IMR-90 (cell line): ENCODE results near the gene ZNF436. TPM values are rescaled to one million over a fixed set of nuclear protein-coding genes. Genes with fewer than 3 reads are reported as not detected.

Source experiments
- ATAC-seq: fragments of 200-7000 bp; cut with Tn5 transposase; 2 replicates; pipeline ENCODE4 v1.9.1; 2020; ENCODE audit warnings: low read depth, mild to moderate bottlenecking, moderate library complexity
- BruUV-seq: library from RNA; stranded (reverse); fragments of 400-500 nt; replicated peaks from 2 replicates; lab custom pipeline; 2021; lab: Mats Ljungman, UMichigan
- CTCF ChIA-PET: fragments of 300-600 bp; formaldehyde crosslinking; extraction: SDS; loops from one replicate; lab custom pipeline; 2021; ENCODE audit warnings: antibody characterized with exemption; lab: Yijun Ruan, JAX
- POLR2A ChIA-PET: fragments of 300-600 bp; sonication (Branson Sonifier 250); formaldehyde crosslinking; loops from one replicate; lab custom pipeline; 2022; ENCODE audit warnings: antibody characterized with exemption; ENCODE audit not compliant: unreplicated experiment; lab: Charles Lee
- DNase-seq: peaks from one replicate; pipeline ENCODE4 v3.0.0; 2013
- H2AFZ ChIP-seq: replicated peaks from 2 replicates; pipeline ENCODE3; 2013; ENCODE audit warnings: low read length, mild to moderate bottlenecking; ENCODE audit not compliant: poor library complexity
- H2AK5ac ChIP-seq: 2 replicates; pipeline ENCODE4 v1.6.1; 2013; ENCODE audit warnings: low read depth, low read length, inconsistent platforms
- H2AK9ac ChIP-seq: replicated peaks from 2 replicates; pipeline ENCODE3; 2013; ENCODE audit warnings: mild to moderate bottlenecking, low read depth, low read length, moderate library complexity; ENCODE audit not compliant: poor library complexity
- H2BK120ac ChIP-seq: 2 replicates; pipeline ENCODE4 v1.6.1; 2013; ENCODE audit warnings: low read depth, low read length, inconsistent platforms
- H2BK15ac ChIP-seq: 3 replicates; pipeline ENCODE4 v1.6.1; 2013; ENCODE audit warnings: low read depth, low read length, inconsistent platforms
- H2BK20ac ChIP-seq: 2 replicates; pipeline ENCODE4 v1.6.1; 2013; ENCODE audit warnings: low read depth, mild to moderate bottlenecking, inconsistent platforms, low read length, moderate library complexity
- H2BK5ac ChIP-seq: 2 replicates; pipeline ENCODE4 v1.6.1; 2013; ENCODE audit warnings: mild to moderate bottlenecking, low read depth, low read length, inconsistent platforms; ENCODE audit not compliant: poor library complexity, severe bottlenecking
- H3K14ac ChIP-seq: replicated peaks from 2 replicates; pipeline ENCODE4 v1.6.1; 2013; ENCODE audit warnings: low read depth, low read length, inconsistent platforms
- H3K18ac ChIP-seq: 2 replicates; pipeline ENCODE4 v1.6.1; 2013; ENCODE audit warnings: low read depth, low read length, control low read depth
- H3K23ac ChIP-seq: 2 replicates; pipeline ENCODE4 v1.6.1; 2013; ENCODE audit warnings: low read depth, low read length, inconsistent platforms
- H3K27ac ChIP-seq: 2 replicates; pipeline ENCODE4 v1.5.1; 2013; ENCODE audit warnings: mild to moderate bottlenecking, control low read depth, low read length; ENCODE audit not compliant: insufficient read depth
- H3K27me3 ChIP-seq: 2 replicates; pipeline ENCODE4 v1.6.1; 2013; ENCODE audit warnings: low read length; ENCODE audit not compliant: control insufficient read depth, insufficient read depth
- H3K36me3 ChIP-seq: 2 replicates; pipeline ENCODE4 v1.6.1; 2013; ENCODE audit warnings: low read length, mixed read lengths; ENCODE audit not compliant: control insufficient read depth, insufficient read depth
- H3K4ac ChIP-seq: 2 replicates; pipeline ENCODE4 v1.6.1; 2013; ENCODE audit warnings: low read depth, low read length, inconsistent platforms
- H3K4me1 ChIP-seq: 2 replicates; pipeline ENCODE4 v1.6.1; 2013; ENCODE audit warnings: low read length, mixed read lengths; ENCODE audit not compliant: control insufficient read depth, insufficient read depth
- H3K4me2 ChIP-seq: 2 replicates; pipeline ENCODE4 v1.6.1; 2013; ENCODE audit warnings: low read depth, mild to moderate bottlenecking, control low read depth, low read length, moderate library complexity
- H3K4me3 ChIP-seq: 2 replicates; pipeline ENCODE4 v1.5.1; 2013; ENCODE audit warnings: low read depth, mild to moderate bottlenecking, control low read depth, low read length, moderate library complexity; ENCODE audit not compliant: insufficient read depth
- H3K56ac ChIP-seq: 2 replicates; pipeline ENCODE4 v1.6.1; 2013; ENCODE audit warnings: low read length, inconsistent platforms; ENCODE audit not compliant: insufficient read depth; ENCODE audit errors: extremely low read depth
- H3K79me1 ChIP-seq, 2 experiments: 2 replicates each; pipeline ENCODE4 v1.6.1; 2013; ENCODE audit warnings: low read length in 2 of 2, inconsistent platforms in 1 of 2, low read depth in 1 of 2
- H3K9ac ChIP-seq: 2 replicates; pipeline ENCODE4 v1.6.1; 2013; ENCODE audit warnings: low read depth, low read length, control low read depth
- H3K9me1 ChIP-seq: 2 replicates; pipeline ENCODE4 v1.6.1; 2013; ENCODE audit warnings: low read length, inconsistent platforms; ENCODE audit not compliant: insufficient read depth
- H3K9me3 ChIP-seq: 2 replicates; pipeline ENCODE4 v1.6.1; 2013; ENCODE audit warnings: low read length; ENCODE audit not compliant: control insufficient read depth, insufficient read depth
- H4K20me1 ChIP-seq: 2 replicates; pipeline ENCODE4 v1.6.1; 2013; ENCODE audit warnings: low read length, inconsistent platforms; ENCODE audit not compliant: insufficient read depth
- H4K5ac ChIP-seq: 2 replicates; pipeline ENCODE4 v1.6.1; 2013; ENCODE audit warnings: mild to moderate bottlenecking, low read depth, low read length, control low read depth
- H4K8ac ChIP-seq, 2 experiments: 2 replicates each; pipeline ENCODE4 v1.6.1; 2013; ENCODE audit warnings: low read depth in 2 of 2, low read length in 2 of 2, control low read depth in 1 of 2, inconsistent platforms in 1 of 2
- H4K91ac ChIP-seq: 2 replicates; pipeline ENCODE4 v1.6.1; 2013; ENCODE audit warnings: low read depth, low read length, inconsistent platforms; ENCODE audit not compliant: insufficient read depth
- BHLHE40 ChIP-seq: fragments of 150-350 bp; IDR thresholded peaks from 2 replicates; pipeline ENCODE4 v1.6.1; 2016; ENCODE audit warnings: mild to moderate bottlenecking, low read depth, low read length
- CEBPB ChIP-seq: IDR thresholded peaks from 2 replicates; pipeline ENCODE4 v1.6.1; 2012; ENCODE audit warnings: low read depth, low read length, improper control_type of control experiment
- CHD1 ChIP-seq: IDR thresholded peaks from 2 replicates; pipeline ENCODE4 v1.6.1; 2012; ENCODE audit warnings: low read depth, low read length, improper control_type of control experiment
- CTCF ChIP-seq: conservative IDR thresholded peaks from 2 replicates; pipeline ENCODE4 v1.5.1; 2012; ENCODE audit warnings: mild to moderate bottlenecking, low read depth, low read length, improper control_type of control experiment
- MAZ ChIP-seq: IDR thresholded peaks from 2 replicates; pipeline ENCODE4 v1.6.1; 2012; ENCODE audit warnings: low read depth, mild to moderate bottlenecking, low read length, improper control_type of control experiment, moderate library complexity, borderline replicate concordance
- MXI1 ChIP-seq: IDR thresholded peaks from 2 replicates; pipeline ENCODE4 v1.6.1; 2012; ENCODE audit warnings: low read depth, mild to moderate bottlenecking, low read length, moderate library complexity, borderline replicate concordance
- NFE2L2 ChIP-seq: fragments of 150-350 bp; IDR thresholded peaks from 2 replicates; pipeline ENCODE4 v1.6.1; 2016; ENCODE audit warnings: low read depth, mild to moderate bottlenecking, low read length
- RAD21 ChIP-seq: IDR thresholded peaks from 2 replicates; pipeline ENCODE4 v1.6.1; 2012; ENCODE audit warnings: low read length, improper control_type of control experiment
- RCOR1 ChIP-seq: IDR thresholded peaks from 2 replicates; pipeline ENCODE4 v1.6.1; 2012; ENCODE audit warnings: mild to moderate bottlenecking, low read length, improper control_type of control experiment; ENCODE audit not compliant: insufficient replicate concordance
- RFX5 ChIP-seq: IDR thresholded peaks from 2 replicates; pipeline ENCODE4 v1.8.0; 2012; ENCODE audit warnings: low read depth, mild to moderate bottlenecking, low read length, moderate library complexity
- SMC3 ChIP-seq: fragments of 150-350 bp; IDR thresholded peaks from 2 replicates; pipeline ENCODE4 v1.6.1; 2016; ENCODE audit warnings: low read depth, mild to moderate bottlenecking, antibody characterized with exemption, low read length, moderate library complexity
- WGBS, 2 experiments: methylation state at CpG; one replicate each; pipeline versions ENCODE4 v1.1.5 to v1.1.7; 2013; ENCODE audit warnings: missing lambda C conversion rate in 2 of 2; ENCODE audit not compliant: insufficient read length in 1 of 2; ENCODE audit errors: extremely low coverage in 2 of 2; 5-methylcytosine and 5-hydroxymethylcytosine counted together
- dilution Hi-C: fragments of 300-500 bp; cut with HindIII; formaldehyde crosslinking; loops from one replicate; pipeline ENCODE4 v1.14.3; 2018; ENCODE audit warnings: low sequenced_read_pairs; ENCODE audit not compliant: unreplicated experiment
- in situ Hi-C: fragments of 300-500 bp; cut with MboI; formaldehyde crosslinking; loops from 3 replicates; pipeline ENCODE4 v1.14.3; 2019; ENCODE audit warnings: low sequenced_read_pairs, inconsistent platforms, mixed read lengths
- intact Hi-C: fragments of 100-400 bp; cut with micrococcal nuclease; formaldehyde crosslinking; loops from 2 replicates; pipeline ENCODE4 v1.10.0; 2022
- polyA plus RNA-seq, 3 experiments: library from polyadenylated mRNA; depleted of rRNA; stranded (reverse); fragments of >200 nt; gene quantifications; 2 replicates each; pipeline ENCODE4 v1.2.3, GENCODE V29; 2012; ENCODE audit warnings: low replicate concordance in 1 of 3
- total RNA-seq: library from RNA; depleted of rRNA; stranded (reverse); fragments of >200 nt; gene quantifications from 2 replicates; pipeline ENCODE4 v1.2.3, GENCODE V29; 2012
- TF ChIP-seq, protein P1 (sequence below): fragments of 150-350 bp; IDR thresholded peaks from 2 replicates; pipeline ENCODE4 v1.6.1; 2017; ENCODE audit warnings: mild to moderate bottlenecking, antibody characterized with exemption, low read length, low read depth

ZNF436 gene
- total and polyA plus RNA-seq, 2 of the 4 experiments (the other 2 are of a cell fraction) = 5.3 to 14.3 TPM

GRCh38 chr1:23417570-23417969, 47.9 kb upstream of the ZNF436 start:
- POLR2A ChIA-PET = no interaction called here
- H3K27ac ChIP-seq = no peak overlapping the region
- intact Hi-C loops = no loop called here

More at GRCh38 chr1:23417570-23417969, 47.9 kb upstream of the ZNF436 start:
- no peak overlapping the region for H4K91ac ChIP-seq
- 0% methylated on average over 1 of the region's 3 CpGs; no CpG with 5 or more reads in 1 of the 2 experiments for WGBS, 2 experiments
- H2AFZ ChIP-seq = no peak overlapping the region
- H3K9ac ChIP-seq = no peak overlapping the region
- H4K5ac ChIP-seq = no peak overlapping the region
- H3K18ac ChIP-seq = no peak overlapping the region
- no peak overlapping the region for H4K8ac ChIP-seq
- H3K4ac ChIP-seq = no peak overlapping the region
- H3K4me2 ChIP-seq = no peak overlapping the region
- DNase-seq = no peak
- no peak overlapping the region for H2BK5ac ChIP-seq
- H3K9me1 ChIP-seq = peaks cover 13% of the 10 kb centered on the region
- no peaks in the 10 kb centered on the region; the same call in 1 of the 2 replicates for H4K20me1 ChIP-seq
- no peak overlapping the region for H3K56ac ChIP-seq
- H2BK120ac ChIP-seq = no peak overlapping the region
- no peak overlapping the region for H3K4me3 ChIP-seq
- peaks cover 0 to 11% of the 10 kb centered on the region in 2 experiments; a peak in 2 of 4 replicates for H3K79me1 ChIP-seq
- peak overlapping the region; percentile 18; the same call in 1 of the 2 replicates for H2AK5ac ChIP-seq
- CTCF ChIA-PET = no interaction called here
- BruUV-seq = no TSS peak
- H2BK15ac ChIP-seq = no peak overlapping the region
- H3K36me3 ChIP-seq = no peaks in the 10 kb centered on the region
- peaks cover 10% of the 10 kb centered on the region for H3K4me1 ChIP-seq
- no peak for TF ChIP-seq NFE2L2
- TF ChIP-seq RFX5 = no peak
- no peak for TF ChIP-seq CEBPB
- no peak for TF ChIP-seq MXI1
- no peak for TF ChIP-seq RAD21
- TF ChIP-seq SMC3 = no peak
- no peak for TF ChIP-seq RCOR1
- TF ChIP-seq CHD1 = no peak
- no peak for TF ChIP-seq BHLHE40
- TF ChIP-seq MAZ = no peak
- TF ChIP-seq, protein P1, sequence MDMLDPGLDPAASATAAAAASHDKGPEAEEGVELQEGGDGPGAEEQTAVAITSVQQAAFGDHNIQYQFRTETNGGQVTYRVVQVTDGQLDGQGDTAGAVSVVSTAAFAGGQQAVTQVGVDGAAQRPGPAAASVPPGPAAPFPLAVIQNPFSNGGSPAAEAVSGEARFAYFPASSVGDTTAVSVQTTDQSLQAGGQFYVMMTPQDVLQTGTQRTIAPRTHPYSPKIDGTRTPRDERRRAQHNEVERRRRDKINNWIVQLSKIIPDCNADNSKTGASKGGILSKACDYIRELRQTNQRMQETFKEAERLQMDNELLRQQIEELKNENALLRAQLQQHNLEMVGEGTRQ = no peak
- TF ChIP-seq CTCF = no peak
- no peak for ATAC-seq
- dilution Hi-C loops = no loop called here
- H3K23ac ChIP-seq = no peak overlapping the region
- in situ Hi-C loops = no loop called here
- H3K9me3 ChIP-seq = no peaks in the 10 kb centered on the region
- no peak overlapping the region for H2AK9ac ChIP-seq
- H2BK20ac ChIP-seq = no peak overlapping the region
- H3K14ac ChIP-seq = peak overlapping the region; percentile 56; the same call in 1 of the 2 replicates
- H3K27me3 ChIP-seq = no peaks in the 10 kb centered on the region
